ENCODE measurements around the gene TM4SF20.

DNA sequence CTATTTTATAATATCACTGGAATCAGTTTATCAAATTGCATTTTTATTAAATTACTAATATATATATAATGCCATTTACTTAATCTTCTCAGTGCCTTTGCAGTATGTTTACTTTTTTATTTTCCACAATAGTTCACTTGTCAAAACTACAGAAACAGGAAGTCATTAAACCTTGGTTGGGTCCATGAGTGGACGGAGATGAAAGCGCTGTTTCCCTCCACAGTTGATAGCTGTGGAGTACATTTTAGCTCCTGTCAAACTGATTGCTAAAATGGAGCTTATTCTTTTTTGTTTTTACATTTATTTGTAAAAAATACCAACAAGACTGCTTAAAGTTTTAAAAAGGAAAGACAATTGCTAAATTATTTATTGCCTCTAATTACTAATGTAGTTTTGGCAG lies 34.9 kb downstream of the TM4SF20 start:
- TF ChIP-seq, protein P1, sequence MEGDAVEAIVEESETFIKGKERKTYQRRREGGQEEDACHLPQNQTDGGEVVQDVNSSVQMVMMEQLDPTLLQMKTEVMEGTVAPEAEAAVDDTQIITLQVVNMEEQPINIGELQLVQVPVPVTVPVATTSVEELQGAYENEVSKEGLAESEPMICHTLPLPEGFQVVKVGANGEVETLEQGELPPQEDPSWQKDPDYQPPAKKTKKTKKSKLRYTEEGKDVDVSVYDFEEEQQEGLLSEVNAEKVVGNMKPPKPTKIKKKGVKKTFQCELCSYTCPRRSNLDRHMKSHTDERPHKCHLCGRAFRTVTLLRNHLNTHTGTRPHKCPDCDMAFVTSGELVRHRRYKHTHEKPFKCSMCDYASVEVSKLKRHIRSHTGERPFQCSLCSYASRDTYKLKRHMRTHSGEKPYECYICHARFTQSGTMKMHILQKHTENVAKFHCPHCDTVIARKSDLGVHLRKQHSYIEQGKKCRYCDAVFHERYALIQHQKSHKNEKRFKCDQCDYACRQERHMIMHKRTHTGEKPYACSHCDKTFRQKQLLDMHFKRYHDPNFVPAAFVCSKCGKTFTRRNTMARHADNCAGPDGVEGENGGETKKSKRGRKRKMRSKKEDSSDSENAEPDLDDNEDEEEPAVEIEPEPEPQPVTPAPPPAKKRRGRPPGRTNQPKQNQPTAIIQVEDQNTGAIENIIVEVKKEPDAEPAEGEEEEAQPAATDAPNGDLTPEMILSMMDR (IDR thresholded peaks at IDR 0.05): no peak
- TF ChIP-seq POLR2A (IDR thresholded peaks at IDR 0.05): no peak
